ENCODE results near the gene KCP. TPM values are rescaled to one million over a fixed set of nuclear protein-coding genes. Genes with fewer than 3 reads are reported as not detected.

Gene KCP
- total and polyA plus RNA-seq, 2 experiments from 2014 or later: 0.76 to 1.1 TPM

DNA sequence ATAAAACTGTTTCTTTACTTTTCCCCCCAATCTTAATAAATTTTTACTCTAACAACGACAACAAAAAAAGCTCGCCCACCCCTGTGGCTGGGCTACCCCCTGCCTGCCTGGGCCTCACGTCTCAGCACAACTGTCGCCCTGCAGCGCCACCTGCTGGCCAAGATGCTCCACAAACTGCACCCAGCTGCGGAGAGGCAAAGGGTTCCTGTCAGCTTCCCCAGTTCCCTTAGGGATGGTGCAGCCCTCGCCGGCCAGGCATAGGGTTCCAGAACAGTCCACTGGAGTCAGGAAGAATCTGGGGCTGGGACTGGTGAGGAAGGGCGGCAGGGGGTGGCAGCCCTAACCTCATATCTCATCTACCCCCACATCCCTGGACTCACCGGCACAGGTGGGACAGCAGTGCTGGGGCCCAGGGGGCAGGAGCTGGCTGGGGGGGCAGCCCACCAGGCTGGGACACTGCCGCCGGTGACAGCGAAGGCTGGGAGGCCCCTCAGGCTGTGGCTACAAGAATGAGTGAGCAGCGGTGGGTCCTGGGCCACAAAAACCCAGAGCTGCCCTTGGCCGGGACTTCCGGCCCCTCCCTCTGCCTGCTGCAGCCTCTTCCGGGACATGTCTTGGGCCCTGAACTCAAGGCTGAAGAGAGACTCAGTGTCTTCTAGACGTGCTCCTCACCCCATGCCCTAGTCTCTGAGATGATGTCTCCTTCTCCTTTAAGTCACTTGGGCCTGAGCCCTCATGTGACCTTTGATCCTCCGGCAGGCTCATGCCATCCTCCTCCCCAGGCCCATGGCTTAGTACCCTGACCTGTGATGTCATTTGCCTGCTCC lies 26.7 kb downstream of the KCP start:
- no peaks in the 10 kb centered on the region for H3K36me3 Mint-ChIP-seq (ENCODE audit: low read depth)
- DNase-seq (ENCODE audit: low spot score): peak; percentile 94
- TF ChIP-seq, protein P1, sequence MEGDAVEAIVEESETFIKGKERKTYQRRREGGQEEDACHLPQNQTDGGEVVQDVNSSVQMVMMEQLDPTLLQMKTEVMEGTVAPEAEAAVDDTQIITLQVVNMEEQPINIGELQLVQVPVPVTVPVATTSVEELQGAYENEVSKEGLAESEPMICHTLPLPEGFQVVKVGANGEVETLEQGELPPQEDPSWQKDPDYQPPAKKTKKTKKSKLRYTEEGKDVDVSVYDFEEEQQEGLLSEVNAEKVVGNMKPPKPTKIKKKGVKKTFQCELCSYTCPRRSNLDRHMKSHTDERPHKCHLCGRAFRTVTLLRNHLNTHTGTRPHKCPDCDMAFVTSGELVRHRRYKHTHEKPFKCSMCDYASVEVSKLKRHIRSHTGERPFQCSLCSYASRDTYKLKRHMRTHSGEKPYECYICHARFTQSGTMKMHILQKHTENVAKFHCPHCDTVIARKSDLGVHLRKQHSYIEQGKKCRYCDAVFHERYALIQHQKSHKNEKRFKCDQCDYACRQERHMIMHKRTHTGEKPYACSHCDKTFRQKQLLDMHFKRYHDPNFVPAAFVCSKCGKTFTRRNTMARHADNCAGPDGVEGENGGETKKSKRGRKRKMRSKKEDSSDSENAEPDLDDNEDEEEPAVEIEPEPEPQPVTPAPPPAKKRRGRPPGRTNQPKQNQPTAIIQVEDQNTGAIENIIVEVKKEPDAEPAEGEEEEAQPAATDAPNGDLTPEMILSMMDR (conservative IDR thresholded peaks at IDR 0.05; ENCODE audit: low read depth in 2 of 2): peak; percentile 98 to 99
- TF ChIP-seq, protein P2, sequence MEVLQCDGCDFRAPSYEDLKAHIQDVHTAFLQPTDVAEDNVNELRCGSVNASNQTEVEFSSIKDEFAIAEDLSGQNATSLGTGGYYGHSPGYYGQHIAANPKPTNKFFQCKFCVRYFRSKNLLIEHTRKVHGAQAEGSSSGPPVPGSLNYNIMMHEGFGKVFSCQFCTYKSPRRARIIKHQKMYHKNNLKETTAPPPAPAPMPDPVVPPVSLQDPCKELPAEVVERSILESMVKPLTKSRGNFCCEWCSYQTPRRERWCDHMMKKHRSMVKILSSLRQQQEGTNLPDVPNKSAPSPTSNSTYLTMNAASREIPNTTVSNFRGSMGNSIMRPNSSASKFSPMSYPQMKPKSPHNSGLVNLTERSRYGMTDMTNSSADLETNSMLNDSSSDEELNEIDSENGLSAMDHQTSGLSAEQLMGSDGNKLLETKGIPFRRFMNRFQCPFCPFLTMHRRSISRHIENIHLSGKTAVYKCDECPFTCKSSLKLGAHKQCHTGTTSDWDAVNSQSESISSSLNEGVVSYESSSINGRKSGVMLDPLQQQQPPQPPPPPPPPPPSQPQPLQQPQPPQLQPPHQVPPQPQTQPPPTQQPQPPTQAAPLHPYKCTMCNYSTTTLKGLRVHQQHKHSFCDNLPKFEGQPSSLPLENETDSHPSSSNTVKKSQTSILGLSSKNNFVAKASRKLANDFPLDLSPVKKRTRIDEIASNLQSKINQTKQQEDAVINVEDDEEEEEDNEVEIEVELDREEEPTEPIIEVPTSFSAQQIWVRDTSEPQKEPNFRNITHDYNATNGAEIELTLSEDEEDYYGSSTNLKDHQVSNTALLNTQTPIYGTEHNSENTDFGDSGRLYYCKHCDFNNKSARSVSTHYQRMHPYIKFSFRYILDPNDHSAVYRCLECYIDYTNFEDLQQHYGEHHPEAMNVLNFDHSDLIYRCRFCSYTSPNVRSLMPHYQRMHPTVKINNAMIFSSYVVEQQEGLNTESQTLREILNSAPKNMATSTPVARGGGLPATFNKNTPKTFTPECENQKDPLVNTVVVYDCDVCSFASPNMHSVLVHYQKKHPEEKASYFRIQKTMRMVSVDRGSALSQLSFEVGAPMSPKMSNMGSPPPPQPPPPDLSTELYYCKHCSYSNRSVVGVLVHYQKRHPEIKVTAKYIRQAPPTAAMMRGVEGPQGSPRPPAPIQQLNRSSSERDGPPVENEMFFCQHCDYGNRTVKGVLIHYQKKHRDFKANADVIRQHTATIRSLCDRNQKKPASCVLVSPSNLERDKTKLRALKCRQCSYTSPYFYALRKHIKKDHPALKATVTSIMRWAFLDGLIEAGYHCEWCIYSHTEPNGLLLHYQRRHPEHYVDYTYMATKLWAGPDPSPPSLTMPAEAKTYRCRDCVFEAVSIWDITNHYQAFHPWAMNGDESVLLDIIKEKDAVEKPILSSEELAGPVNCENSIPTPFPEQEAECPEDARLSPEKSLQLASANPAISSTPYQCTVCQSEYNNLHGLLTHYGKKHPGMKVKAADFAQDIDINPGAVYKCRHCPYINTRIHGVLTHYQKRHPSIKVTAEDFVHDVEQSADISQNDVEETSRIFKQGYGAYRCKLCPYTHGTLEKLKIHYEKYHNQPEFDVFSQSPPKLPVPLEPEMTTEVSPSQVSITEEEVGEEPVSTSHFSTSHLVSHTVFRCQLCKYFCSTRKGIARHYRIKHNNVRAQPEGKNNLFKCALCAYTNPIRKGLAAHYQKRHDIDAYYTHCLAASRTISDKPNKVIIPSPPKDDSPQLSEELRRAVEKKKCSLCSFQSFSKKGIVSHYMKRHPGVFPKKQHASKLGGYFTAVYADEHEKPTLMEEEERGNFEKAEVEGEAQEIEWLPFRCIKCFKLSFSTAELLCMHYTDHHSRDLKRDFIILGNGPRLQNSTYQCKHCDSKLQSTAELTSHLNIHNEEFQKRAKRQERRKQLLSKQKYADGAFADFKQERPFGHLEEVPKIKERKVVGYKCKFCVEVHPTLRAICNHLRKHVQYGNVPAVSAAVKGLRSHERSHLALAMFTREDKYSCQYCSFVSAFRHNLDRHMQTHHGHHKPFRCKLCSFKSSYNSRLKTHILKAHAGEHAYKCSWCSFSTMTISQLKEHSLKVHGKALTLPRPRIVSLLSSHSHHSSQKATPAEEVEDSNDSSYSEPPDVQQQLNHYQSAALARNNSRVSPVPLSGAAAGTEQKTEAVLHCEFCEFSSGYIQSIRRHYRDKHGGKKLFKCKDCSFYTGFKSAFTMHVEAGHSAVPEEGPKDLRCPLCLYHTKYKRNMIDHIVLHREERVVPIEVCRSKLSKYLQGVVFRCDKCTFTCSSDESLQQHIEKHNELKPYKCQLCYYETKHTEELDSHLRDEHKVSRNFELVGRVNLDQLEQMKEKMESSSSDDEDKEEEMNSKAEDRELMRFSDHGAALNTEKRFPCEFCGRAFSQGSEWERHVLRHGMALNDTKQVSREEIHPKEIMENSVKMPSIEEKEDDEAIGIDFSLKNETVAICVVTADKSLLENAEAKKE (CRISPR knock-in tag; IDR thresholded peaks at IDR 0.05): no peak
- TF ChIP-seq ZNF331 (CRISPR knock-in tag; IDR thresholded peaks at IDR 0.05; ENCODE audit: low read depth) (no peak), CREB1 (CRISPR knock-in tag; IDR thresholded peaks at IDR 0.05; ENCODE audit: low read depth) (no peak)
- Histone ChIP-seq H4K20me1 (replicated peaks; ENCODE audit: insufficient read depth) (no peaks in the 10 kb centered on the region), H3K4me2 (no peak overlapping the region), H3K4me1 (ENCODE audit: insufficient read depth) (peaks cover 8% of the 10 kb centered on the region; the same call in 1 of the 2 replicates), H3K9me2 (ENCODE audit: insufficient read depth) (no peaks in the 10 kb centered on the region), H2AFZ (no peak overlapping the region), H3K27ac (ENCODE audit: low read depth) (no peak overlapping the region), H3K36me3 (ENCODE audit: insufficient read depth) (no peaks in the 10 kb centered on the region), H3K4me3 (no peak overlapping the region), H3K79me2 (replicated peaks; ENCODE audit: insufficient read depth) (no peaks in the 10 kb centered on the region), H3F3A (replicated peaks; ENCODE audit: low read depth) (0 out of 2 replicates have a peak, but pooled peaks cover 7% of the 10 kb centered on the region), H3K27me3 (ENCODE audit: insufficient read depth) (no peaks in the 10 kb centered on the region)
- no peak overlapping the region for H3K4me3 Mint-ChIP-seq
- H3K27me3 Mint-ChIP-seq (ENCODE audit: insufficient read depth, low read depth, poor library complexity): peaks cover 27% of the 10 kb centered on the region
- peak overlapping the region; percentile 43 for H3K27ac Mint-ChIP-seq
- peaks cover 3% of the 10 kb centered on the region; the same call in 1 of the 3 replicates for H3K9me3 Mint-ChIP-seq
- H3K4me1 Mint-ChIP-seq: no peaks in the 10 kb centered on the region; the same call in 1 of the 3 replicates
- ATAC-seq: peak; percentile 60
